HG03097 (cell line): ENCODE data around the gene CYP21A2.
"Not testable (repeated sequence)": the region's sequence is repeated elsewhere in the genome, so short reads cannot be mapped to it uniquely, and the experiment has no call there.

Experiments used
- ATAC-seq: cut with Tn5 transposase; IDR thresholded peaks from one replicate; pipeline ENCODE4 v1.9.1; 2021; ENCODE audit not compliant: unreplicated experiment, low FRiP score

CYP21A2 gene

DNA sequence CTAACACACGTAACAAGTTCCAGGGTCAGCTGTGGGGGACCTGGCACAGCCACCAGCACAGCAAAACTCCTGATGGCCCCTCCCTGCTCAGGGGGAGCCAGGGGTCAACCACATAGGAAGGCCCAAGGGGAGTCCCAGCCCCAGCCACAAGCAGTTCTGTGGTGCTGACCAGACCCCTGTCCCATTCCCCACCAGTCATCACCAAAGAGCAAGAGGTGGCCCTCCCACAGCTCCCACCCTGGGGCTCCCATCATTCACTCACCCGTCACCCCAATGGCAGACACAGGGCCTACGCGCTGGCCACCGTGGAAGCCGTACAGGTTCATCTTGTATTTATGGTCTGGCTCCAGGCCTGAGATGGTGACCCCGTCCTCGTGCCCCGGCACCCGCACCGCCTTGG lies 11.5 kb downstream of the CYP21A2 start:
- ATAC-seq: not testable (repeated sequence)

GRCh38 chr6:32050562-32050961 lies 12.3 kb downstream of the CYP21A2 start:
- ATAC-seq: no peak

- not testable (repeated sequence) for ATAC-seq
Observed at GRCh38 chr6:32052626-32053025, 14.4 kb downstream of the CYP21A2 start.

DNA sequence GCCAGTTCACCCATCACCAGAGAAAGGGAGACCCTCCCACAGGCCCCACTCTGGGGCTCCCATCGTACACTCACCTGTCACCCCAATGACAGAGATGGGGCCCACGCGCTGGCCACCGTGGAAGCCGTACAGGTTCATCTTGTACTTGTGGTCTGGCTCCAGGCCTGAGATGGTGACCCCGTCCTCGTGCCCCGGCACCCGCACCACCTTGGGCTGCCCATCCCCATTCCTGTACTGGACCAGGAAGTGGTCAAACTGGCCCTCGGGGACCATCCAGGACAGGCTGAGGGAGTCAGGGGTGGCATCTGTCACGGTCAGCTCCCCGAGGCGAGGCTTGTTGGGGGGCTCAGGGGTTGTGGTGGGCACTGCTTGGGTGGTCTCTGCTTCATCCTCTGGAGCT lies 15.1 kb downstream of the CYP21A2 start:
- not testable (repeated sequence) for ATAC-seq

GRCh38 chr6:32055756-32056155 lies 17.5 kb downstream of the CYP21A2 start:
- not testable (repeated sequence) for ATAC-seq

GRCh38 chr6:32056254-32056653 lies 18.0 kb downstream of the CYP21A2 start:
- ATAC-seq: no peak

- ATAC-seq: no peak
Observed at GRCh38 chr6:32057966-32058365, 19.8 kb downstream of the CYP21A2 start.

- ATAC-seq: no peak
Observed at GRCh38 chr6:32058511-32058963, 20.3 kb downstream of the CYP21A2 start.

GRCh38 chr6:32060966-32061655 lies 22.9 kb downstream of the CYP21A2 start:
- ATAC-seq: no peak

GRCh38 chr6:32064706-32065105 lies 26.5 kb downstream of the CYP21A2 start:
- no peak for ATAC-seq

GRCh38 chr6:32067521-32067920 lies 29.3 kb downstream of the CYP21A2 start:
- not testable (repeated sequence) for ATAC-seq

DNA sequence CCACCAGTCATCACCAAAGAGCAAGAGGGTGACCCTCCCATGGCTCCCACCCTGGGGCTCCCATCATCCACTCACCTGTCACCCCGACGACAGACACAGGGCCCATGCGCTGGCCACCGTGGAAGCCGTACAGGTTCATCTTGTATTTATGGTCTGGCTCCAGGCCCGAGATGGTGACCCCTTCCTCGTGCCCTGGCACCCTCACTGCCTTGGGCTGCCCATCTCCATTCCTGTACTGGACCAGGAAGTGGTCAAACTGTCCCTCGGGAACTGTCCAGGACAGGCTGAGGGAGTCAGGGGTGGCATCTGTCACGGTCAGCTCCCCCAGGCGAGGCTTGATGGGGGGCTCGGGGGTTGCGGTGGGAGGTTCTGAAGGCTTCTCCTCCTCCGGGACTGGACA lies 30.1 kb downstream of the CYP21A2 start:
- not testable (repeated sequence) for ATAC-seq

- no peak for ATAC-seq
Observed at GRCh38 chr6:32068867-32069266, 30.7 kb downstream of the CYP21A2 start.

DNA sequence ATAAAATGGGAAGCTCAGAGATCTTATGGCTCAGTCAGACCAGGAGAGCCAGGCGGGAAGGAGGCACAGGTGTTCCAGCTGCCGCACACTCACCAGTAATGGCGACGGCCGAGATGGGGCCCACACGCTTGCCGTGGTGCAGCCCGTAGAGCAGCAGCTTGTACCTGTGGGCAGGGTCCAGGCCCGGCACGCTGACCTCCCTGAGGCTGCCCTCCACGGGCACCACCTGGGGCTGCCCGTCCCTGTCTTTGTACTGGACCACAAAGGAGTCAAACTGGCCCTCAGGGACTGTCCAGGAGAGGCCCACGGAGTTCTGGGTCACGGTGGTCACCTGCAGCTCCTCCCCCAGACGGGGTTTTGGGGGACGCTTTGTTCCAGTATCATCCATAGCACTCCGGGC lies 31.2 kb downstream of the CYP21A2 start:
- no peak for ATAC-seq

- no peak for ATAC-seq
Observed at GRCh38 chr6:32069878-32070515, 31.8 kb downstream of the CYP21A2 start.

- no peak for ATAC-seq
Observed at GRCh38 chr6:32070814-32071543, 32.8 kb downstream of the CYP21A2 start.

DNA sequence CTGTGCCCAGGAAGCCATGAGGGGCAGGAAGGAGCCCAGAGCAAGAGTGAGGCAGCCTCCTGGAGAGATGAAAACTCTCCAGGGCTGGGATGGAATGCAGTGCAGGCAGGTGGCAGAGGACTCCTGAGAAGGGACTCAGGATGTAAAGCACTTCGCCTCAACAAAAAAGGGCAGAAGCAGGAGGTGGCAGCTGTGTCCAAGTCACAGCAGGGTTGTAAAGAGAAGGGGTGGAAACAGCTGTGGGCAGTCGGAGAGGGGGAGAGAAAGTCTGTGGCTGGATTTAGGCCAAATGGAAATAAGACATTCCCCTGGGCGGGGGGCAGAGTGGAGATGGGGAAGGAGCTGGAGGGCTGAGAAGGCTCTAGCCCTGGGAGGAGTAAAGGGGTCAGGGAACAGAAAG lies 34.9 kb downstream of the CYP21A2 start:
- ATAC-seq: no peak

DNA sequence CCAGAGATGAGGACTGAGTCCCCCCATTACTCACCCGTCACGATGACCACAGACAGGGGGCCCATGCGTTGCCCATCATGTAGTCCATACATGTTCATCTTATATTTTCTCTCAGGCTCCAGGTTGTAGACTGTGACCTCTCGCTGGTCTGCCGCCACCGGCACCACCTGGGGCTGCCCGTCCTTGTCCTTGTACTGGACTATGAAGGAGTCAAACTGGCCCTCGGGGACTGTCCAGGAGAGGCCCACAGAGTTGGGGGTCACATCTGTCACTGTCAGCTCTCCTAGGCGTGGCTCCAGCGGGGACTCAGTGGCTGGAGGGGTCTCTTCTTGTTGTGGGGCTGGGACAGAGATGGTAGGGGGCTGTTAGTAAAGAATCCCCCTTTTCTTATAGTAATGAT lies 35.4 kb downstream of the CYP21A2 start:
- no peak for ATAC-seq

GRCh38 chr6:32074996-32075532 lies 36.8 kb downstream of the CYP21A2 start:
- no peak for ATAC-seq

DNA sequence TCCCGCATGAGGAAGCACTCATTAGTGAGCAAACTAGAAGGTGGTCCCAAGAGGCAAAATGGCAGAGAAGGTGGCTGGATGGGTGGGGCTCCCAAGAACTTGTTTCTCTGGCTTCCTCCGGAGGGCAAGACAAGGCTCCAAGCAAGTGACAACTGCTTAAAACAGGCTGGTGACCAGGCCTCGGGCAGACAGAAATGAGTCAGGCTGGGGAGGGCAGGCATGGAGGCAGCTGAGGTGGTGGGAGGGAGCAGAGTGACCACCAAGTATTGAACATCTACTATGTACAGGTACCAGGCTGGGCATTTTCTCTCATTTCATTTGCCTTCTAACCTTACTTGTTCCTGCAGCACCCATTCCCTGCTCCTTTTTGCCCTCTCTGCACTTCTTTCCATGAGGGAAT lies 37.6 kb downstream of the CYP21A2 start:
- no peak for ATAC-seq

- ATAC-seq: no peak
Observed at GRCh38 chr6:32076321-32076809, 38.1 kb downstream of the CYP21A2 start.
